Stimulated activated CD4-positive, alpha-beta T cell treated with anti-CD3 and anti-CD28 coated beads, Interleukin-4, amount 100 ng/mL, for 4 hours (primary cell): Measurements from ENCODE around the gene LMO3.

Source experiments
- DNase-seq, 2 experiments: peaks; one replicate each; pipeline ENCODE4 v3.0.0-alpha.2; 2020

The LMO3 gene

DNA sequence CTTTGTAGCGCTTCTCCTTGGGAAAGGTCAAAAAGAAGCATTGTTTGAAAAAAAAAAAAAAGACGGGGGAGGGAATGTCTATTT, at the start of gene LMO3:
Gene LMO3 (minus strand): TSS at position 46 of the 84 bp plus-strand sequence. CDS start 5,302 bp downstream, outside the sequence.
- no peak for DNase-seq

DNA sequence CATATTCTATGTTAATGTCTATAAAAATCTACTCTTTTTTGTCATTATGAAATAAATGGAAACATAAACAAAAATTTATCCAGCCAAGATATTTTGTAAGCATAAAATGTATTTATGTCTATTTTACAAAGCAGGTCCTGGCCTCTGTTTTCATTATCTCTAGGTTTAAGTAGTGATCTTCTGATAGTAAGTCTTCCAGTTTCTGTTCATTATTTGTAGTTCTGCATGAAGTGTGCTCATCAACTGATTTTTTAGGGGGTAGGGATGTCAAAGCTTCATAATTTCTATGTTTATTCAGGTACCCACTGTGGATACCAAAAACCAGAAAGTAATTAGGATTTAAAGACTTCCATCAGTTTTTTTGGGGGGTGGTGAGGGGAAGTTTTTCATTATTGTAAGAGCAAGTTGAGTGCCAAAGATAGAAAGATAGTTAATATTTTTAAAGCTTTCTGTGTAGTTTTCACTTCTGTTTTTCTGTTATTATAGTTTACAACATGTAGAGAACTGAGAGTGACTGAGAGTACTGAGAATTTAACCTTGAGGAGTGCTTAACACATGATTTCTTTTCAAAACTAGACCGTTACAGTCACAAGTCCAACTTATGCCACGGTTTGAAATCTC, 30.6 kb upstream of the LMO3 start:
- no peak for DNase-seq

DNA sequence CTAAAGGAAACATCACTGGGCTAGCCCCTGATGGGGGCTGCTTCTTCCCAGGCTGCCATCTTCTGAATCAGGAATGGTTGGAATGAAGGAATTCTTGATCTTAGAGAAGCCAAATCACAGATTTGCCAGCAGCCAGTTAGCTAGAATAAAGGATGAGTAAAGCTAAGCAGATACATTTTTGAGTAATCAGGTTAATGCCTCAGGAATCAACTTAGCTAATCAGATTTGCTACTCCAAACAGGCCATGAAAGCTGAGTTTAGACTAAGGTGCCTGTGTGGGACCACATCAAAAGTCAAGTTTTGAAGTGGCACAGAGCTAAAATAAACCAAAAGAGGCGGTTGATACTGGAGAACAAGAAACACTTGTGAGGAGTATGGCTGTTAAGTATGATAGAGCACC, 28.8 kb upstream of the LMO3 start:
- no peak for DNase-seq

DNA sequence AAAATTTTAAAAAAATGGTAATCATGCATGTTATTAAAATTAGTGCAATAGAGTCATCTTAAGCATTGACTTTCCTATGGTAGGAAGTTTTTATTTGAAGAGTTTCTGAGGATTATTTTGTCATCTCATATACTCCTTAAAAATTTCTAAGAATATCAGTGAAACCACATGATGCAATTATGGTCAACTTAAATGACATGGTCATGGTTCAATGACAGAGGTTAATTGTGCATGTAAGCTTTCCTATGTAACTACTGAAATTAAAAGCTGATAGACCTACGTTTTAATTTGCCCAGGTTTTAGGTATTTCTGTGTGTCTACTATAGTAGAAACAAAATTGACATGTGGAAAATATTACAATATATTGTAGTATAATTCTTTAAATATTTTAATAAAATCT, 21.0 kb upstream of the LMO3 start:
- no peak for DNase-seq

DNA sequence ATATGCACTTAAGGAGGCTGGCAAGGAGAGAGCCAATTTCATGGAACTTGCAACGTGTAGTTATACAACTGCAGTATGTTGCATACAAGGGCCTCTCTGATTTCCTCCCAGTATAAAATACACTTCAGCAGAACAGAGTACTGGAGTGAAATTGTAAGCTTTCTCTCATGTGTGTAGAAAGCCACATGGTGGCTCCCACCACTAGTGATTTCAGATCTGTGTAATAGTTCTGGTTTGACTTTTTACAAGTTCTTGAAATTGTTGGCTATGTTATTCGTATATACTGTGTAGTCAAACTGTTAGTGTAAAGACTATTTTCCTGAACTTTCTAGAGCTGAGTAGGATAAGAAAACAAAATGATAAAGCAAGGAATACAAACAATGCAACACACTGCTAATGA, 16.4 kb upstream of the LMO3 start:
- no peak for DNase-seq

DNA sequence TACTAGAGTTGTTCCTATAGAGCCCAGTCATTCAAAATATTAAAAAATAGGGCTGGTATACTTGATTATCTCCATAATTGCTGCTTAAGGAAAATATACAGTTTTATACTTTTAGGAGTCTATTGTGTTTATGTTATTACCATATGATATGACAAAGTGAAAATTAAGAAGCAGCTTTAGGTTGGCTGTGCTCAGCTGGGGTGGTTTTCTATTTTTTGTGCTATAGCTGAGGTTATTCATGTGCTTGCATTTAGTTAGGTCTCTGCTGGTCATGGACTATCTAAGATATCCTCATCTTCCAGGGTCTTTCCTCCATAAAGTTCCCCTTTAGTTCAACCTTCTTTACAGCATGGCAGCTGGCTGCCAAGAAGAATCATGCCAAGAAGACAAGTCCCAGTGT, 13.6 kb upstream of the LMO3 start:
- no peak for DNase-seq

DNA sequence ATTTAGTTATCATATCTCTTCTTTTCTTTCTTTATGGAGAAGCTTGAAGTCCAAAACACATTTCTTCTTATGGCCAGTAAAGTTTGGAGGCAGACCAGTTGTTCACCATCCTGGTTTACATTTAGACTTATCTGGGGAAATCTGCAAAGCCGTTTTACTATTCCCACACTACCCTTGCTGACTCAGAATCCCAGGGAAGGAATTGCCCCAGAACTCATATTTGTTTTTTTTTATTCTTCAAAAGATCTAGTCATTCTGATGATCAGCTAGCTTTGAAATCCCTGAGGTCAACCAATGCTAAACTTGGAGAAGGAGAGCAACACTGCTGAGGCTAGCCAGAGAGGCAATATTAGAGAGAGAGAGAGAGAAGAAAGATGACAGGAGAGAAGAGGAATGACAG, 12.3 kb upstream of the LMO3 start:
- DNase-seq = no peak

DNA sequence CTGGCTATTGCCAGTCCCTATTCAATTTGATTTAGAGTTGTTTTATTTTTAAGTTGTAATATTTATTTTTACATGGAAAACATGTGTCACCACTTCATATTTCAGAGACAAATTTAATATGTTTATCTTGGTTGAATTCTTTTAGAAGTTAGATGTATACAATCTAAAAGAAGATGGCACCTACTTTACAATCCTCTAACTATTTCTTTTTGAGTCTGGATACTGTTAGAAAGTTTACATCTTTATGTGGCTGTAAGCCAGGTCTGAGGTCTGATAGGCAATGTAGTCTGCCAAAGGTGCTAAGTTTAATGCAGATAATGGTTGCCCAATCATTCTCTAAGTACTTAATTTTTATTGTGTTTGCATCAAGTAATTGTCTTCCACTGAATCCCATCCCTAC, 7.2 kb upstream of the LMO3 start:
- DNase-seq = no peak

DNA sequence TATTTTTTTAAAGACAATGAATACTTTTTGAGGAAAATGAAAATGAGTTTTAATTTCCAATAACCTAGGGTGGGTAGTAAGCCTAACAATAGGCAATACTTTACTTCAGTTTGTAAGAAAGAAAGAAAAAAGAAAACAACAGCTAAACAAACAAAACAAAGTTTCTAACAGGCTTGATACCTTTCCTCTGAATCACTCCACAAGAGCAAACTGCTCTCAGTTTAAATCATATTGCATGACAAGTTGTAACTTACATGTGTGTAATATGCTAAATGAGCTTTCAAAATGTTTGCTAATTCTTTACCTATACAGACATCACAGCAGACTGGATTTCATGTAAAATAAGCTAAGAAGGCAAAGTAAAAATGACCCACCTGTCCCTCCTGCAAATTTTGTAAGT, 6.7 kb upstream of the LMO3 start:
- DNase-seq = no peak

DNA sequence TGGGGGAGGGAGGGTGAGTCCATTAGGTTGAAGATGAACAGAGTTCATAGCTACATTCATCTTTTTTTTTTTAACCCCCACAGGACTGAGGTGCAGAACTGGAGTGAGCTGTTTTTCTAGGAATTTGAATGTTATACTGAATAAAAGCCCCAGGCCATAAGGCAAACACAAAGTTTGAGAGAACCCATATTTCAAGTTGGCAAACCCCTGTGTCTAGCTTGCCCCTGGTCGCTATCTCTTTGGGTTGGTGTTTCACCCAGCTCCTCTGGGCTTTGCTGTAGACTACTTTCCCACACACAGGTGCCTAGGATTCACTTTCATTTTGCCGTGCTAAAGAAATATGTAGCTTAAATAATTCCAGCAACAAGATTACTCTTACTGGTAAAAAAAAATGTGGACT, 5.2 kb upstream of the LMO3 start:
- DNase-seq = no peak

DNA sequence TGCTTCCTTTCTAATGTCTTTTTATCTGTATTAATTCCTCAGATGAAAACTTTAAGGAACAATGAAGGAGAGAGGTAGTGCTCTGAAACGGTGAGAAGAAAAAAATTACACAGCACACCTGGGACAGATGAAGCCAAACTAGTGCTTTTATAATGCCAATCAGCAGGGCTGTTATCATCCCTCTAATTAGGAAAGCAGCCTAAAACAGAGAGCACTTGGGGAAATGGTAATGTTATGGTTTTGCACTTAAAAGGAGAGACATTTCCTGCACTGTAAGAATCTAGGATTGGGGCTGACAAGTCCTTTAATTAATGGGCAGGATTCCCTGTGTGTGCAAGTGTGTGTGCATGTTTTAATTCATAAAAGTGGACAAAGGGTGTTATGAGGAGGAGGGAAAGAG, 4.8 kb upstream of the LMO3 start:
- no peak for DNase-seq

DNA sequence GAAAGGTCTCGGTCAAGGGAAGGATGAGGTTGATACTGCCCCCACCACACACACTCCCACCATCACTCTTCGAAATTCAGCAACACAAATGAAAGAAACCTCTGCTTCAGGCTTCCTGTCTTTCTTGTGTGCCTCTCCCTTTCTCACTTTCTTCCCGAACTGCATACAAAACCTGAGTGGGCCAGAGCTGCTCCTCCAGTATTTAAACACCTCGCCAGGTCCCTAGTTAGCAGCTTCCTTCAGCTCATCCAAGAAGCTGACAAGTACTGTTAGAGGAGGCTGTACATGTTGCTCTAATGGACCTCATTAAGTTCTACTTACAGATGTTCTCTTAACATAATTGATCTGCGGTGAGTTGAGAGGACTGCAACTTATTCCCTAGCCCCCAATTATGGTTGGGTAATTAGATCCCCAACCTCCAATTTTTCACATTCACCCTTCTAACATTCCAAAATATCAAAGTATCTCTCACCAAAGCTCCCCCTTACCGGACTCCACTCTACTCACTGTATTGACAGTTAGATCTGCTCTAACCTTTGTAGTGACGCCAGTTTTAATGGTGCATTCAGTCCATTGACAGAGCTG, 4.1 kb upstream of the LMO3 start:
- no peak for DNase-seq

DNA sequence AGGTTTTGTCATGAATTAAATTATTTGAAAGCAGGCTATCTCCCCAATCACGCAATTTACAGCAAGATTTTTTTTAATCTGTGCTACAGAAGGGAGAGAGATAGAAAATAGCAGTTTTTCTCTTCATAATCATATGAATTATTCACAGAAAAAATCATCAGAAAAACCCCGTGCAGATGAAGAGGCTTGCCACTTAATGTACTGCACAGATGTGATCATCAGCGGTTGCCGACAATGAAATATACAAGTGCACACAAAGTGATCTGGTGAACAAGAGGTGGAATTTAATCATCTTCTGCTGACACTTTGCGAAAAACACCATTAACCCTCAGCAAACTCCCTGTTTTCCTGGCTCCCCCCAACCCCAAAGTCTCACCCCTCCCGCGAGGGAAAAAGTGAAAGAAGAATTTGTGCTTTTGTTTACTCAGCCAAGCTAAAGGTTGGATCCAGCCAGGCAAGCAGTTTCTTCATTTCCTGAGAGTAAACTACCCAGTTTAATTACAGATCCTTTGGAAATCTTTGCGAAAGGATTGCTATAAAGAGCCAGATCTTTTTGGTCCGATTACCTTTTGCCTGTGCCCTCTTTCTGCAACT, 3.1 kb upstream of the LMO3 start:
- no peak for DNase-seq

DNA sequence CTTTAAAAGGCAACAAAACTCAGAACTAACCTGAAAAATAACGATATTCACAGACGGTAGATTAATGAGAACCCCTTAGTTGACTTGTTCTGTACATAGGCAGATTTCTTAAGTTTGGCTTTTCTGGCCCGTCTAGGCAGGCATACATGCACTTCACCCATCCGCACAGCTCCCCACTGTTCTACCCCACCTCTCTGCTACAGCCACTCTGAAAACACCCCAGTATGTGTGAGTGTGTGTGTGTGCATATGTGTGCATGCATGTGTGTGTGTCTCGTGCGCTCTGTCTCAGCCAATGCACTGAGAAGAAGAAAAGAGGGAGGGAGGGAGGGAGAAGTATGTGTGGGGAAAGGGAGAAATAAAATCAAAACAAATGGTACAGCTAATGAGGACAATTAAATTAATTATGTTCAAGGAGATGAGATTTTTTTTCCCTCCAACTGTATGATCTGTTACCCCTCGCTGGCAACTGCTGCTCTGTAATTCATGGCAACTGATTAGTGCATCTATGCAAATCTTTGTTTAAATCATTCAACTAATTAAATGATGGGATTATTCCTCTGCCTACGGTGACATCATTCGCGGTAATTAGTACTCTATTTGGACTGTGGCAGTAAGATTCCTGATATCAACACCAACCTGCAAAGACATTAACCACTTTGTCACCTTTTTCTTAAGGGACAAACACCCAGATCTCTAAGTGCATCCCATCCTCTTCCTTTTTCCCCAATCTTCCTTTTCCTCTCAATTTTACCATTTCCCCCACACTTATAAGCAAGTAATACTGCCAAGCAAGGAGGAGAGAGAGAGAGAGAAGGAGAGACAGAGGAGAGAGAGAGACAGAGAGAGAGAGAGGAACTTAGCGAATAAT, 2.2 kb upstream of the LMO3 start:
- no peak for DNase-seq

DNA sequence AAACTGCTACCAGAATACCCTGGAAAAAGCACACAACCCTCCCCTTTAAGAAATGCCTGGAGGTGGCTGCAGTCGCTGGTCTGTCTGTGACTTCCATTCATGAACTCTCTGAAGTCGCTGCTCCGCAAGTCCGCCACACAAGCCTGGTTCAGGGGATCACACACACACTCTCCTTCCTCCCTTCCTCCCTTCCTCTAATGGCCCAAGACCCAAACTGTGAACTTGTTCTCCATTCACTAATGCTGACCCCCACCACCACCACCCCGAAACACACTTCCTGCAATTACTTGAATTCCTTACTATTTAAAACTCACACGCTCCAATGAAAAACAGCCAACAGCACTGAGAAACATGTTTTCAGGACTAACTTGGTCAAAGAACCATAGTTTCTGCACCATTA, 1.0 kb upstream of the LMO3 start:
- DNase-seq = no peak

DNA sequence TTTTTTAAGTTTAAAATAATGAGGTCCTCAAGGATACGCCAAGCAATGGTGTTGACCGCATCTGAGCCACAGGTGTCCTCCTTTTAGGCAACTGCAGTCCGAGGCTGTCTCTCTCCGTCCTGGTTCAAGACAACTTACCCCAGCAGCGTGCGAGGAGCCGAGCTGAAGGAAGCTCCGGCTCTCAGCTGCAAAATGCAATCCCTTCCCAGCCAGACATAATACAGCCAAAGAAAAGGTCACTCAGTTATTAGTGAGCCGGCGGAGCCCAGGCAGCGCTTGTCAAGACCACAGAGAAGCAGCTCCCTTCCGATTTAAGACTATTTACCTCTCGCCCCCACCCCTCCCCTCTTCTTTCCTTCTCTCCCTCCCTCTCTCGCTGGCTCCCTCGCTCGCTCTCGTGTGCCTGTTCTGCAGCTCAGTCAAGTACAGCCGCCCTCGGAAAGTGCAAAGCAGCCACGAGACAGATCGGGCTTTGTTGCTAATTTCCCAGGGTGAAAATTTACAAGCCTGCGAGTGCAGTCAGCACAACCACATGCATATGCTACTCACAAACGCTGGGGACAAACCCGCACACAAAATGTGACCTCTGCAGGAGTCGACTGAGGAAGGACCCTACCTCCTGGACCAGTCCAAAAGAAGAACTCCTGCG, 363 bp upstream of the LMO3 start:
- no peak for DNase-seq

DNA sequence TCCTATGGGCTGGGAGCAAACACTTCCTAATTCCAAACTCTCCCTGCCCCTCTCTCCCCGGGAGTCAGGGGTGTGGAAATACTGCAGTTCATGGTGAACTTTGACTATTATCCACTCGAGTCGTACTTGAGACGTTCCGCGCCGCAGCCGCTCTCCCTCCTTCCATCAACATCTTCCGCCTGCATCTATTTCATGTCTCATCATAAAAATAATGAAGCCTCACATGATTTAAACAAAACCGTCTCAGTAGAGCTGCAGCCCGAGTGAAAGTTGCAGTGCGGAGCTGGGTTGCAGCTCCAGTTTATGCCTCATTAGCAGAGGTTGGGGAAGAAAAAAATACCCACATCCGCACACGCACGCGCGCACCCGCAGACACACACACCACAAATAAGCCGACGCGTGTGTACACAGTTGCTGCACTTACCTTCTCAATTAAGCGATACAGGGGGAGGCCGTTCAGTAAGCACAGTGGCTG, 283 bp downstream of the LMO3 start:
- no peak for DNase-seq

DNA sequence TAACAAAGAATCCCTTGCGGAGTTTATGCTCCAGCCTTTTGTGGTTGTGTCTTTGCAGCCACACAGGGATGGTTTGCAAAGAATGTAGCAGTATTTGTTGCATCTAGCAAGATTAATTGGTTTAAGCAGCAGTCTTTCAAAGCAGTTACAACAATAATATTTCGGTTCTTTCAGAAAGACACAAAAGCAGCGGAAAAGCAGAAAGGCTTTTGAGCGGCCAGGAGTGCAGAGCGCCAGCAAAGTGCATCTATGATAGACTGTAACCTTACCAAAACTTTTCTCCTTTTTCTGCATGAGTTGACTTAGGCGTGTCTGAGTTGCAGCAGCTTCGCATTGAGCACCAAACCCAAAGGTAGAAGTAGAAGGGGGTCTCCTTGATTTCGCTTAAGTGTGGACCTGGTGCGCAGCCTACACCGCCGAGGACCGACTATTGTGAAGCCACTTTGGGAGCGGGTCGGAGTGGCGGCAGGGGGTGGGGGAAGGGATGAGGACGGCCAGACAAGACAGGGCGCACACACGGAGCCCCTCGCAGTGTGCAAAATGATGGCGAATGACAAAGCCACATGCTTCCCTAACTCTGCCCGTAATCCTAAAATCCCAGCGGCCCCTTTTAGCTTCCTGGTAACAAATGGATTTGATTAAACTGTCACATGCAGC, 1.2 kb downstream of the LMO3 start:
- DNase-seq = no peak

DNA sequence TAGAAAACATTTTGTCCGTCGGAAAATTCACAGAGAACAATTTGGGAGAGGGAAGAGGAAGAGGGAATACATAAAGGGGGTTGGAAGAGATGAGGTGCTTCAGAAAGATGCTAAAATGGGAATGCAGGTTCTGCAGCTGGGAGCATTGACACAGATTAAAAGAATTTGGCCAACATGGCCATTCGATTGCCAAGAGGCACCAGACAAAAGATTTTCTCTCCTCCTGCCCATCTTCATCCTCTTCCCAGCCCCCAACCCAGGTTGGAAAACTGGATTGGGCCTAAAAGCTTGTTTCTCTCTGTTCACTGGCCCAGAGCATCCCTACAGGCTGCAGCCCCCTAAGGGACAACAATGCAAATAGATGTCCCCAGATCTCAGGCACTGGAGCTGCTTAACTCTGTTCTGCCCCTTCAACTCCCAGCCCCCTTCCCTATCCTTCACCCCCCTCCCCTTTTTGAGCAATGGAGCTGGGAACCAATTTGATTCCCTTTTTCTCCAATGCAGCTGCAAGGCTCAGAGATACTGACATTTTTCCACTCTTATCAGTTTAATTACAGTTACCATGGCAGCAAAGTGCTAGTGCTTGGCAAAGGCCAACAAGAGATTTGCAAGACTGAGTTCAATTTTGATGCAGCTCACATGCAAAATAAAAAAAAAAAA, 1.9 kb downstream of the LMO3 start:
- DNase-seq = no peak

DNA sequence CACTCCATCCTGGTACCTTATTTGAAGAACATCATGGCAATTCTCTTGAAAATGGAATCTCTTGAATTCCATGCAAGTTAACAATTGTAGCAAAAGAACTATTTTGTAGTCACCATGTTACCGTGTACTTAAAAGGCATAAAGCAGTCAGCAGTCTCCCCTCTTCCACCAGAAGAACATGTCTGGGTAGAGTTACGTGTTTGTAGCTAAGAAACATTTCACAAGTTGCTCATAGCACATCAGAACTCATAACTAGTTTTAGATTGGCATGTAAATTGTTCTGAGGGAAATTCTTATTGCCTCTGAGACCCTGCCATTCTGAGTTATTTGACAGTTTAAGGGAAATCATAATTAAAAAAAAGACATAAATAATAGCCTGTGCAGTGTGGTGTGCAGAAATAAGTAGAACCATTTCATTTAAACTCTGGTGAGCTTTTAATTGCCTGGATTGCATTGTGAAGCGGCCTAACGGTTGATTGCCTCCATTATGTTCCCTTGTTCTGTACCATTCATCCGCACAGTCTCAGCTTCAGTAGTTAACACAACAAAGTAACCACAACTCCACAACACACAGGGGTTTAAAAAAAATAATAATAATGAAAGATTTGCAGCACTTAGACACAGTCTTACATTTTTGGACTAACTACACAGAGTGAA, 2.6 kb downstream of the LMO3 start:
- no peak for DNase-seq

DNA sequence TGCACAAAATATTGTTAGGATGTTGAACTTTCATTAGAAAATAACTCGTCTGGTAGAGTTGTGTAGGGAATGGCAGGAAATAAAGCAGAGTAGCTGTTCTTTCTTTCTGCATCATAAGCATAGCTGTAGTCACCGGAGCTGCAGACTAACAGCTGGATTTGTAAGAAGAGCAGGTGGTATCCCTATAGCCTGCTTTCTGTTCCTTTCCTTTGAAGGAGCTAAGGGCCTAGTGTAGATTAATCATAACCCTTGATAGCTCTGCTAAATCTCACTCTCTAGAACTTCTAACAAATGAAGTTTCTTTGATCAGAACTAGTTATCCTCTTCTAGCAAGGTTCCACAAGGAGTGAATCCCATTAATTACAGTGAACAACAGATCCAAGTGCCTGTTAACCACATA, 3.5 kb downstream of the LMO3 start:
- DNase-seq = no peak

DNA sequence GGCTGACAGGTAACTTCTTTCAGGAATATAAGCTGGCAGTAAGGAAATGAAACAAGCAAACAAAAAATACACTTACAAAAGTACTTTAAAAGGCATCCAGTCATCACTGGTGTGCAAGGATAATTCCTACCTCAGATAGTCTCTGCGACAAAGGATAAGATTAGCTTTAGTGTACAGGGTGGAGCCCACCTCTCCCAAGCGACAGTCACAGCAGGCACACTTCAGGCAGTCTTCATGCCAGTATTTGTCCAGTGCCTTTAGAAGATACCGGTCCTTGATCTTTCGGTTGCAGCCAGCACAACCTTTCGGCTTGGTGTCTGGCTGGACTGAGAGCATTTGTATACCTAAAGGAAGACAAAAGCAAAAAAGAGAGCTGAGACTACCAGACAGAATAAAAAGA, 5.4 kb downstream of the LMO3 start:
- no peak for DNase-seq
